HL-60 (cell line): Measurements from ENCODE around the gene NKAIN2.

Experiments
- DNase-seq, 2 experiments: peaks; one replicate each; pipeline ENCODE4 v3.0.0-alpha.2; 2010 to 2020; ENCODE audit warnings: low read depth in 1 of 2, low spot score in 1 of 2
- H3K27ac ChIP-seq: fragments of 250-450 bp; sonication (Bioruptor Pico); replicated peaks from 2 replicates; pipeline ENCODE4 v1.5.1; 2020; ENCODE audit warnings: mild to moderate bottlenecking, moderate library complexity
- H3K27me3 ChIP-seq: fragments of 250-450 bp; sonication (Bioruptor Pico); 2 replicates; pipeline ENCODE4 v1.5.1; 2021; ENCODE audit warnings: mild to moderate bottlenecking, moderate library complexity; ENCODE audit not compliant: insufficient read depth, poor library complexity, severe bottlenecking
- H3K4me3 ChIP-seq: replicated peaks from 2 replicates; pipeline ENCODE4 v1.5.1; 2011; ENCODE audit warnings: mild to moderate bottlenecking, control low read depth, low read length; ENCODE audit not compliant: insufficient read depth
- CTCF ChIP-seq: IDR thresholded peaks from one replicate; pipeline ENCODE4 v1.5.1; 2011; ENCODE audit warnings: low read length, control low read depth, inconsistent platforms; ENCODE audit not compliant: insufficient read depth
- GABPA ChIP-seq: IDR thresholded peaks from 2 replicates; pipeline ENCODE4 v1.6.1; 2012; ENCODE audit warnings: low read depth
- POLR2AphosphoS5 ChIP-seq: IDR thresholded peaks from 2 replicates; pipeline ENCODE4 v1.6.1; 2012; ENCODE audit warnings: low read depth
- SPI1 ChIP-seq: IDR thresholded peaks from 2 replicates; pipeline ENCODE4 v1.6.1; 2012; ENCODE audit warnings: low read depth, mild to moderate bottlenecking, borderline replicate concordance
- TF ChIP-seq, protein P1 (sequence below): IDR thresholded peaks from 2 replicates; pipeline ENCODE4 v1.6.1; 2012; ENCODE audit warnings: low read depth; ENCODE audit not compliant: insufficient replicate concordance

The NKAIN2 gene

DNA sequence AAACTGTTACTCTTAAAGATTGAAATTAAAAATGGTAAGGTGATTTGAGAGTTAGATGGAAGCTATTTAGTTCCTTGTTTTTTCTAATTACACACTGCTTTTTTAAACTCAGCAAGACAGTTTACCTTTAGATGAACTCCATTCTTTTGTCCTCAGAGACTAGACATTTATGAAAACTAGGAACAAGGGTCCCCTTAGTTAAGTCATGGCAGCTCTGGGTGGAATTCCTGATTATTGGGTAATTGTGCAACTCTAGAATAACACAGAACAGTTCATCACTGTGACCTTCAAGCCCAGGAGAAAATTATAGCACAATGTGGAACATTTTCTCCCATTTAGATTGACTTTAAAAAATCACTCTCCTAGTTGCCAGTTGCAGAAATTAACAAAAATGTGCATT, 251.7 kb downstream of the NKAIN2 start:
- TF ChIP-seq CTCF, result no peak
- TF ChIP-seq, protein P1, sequence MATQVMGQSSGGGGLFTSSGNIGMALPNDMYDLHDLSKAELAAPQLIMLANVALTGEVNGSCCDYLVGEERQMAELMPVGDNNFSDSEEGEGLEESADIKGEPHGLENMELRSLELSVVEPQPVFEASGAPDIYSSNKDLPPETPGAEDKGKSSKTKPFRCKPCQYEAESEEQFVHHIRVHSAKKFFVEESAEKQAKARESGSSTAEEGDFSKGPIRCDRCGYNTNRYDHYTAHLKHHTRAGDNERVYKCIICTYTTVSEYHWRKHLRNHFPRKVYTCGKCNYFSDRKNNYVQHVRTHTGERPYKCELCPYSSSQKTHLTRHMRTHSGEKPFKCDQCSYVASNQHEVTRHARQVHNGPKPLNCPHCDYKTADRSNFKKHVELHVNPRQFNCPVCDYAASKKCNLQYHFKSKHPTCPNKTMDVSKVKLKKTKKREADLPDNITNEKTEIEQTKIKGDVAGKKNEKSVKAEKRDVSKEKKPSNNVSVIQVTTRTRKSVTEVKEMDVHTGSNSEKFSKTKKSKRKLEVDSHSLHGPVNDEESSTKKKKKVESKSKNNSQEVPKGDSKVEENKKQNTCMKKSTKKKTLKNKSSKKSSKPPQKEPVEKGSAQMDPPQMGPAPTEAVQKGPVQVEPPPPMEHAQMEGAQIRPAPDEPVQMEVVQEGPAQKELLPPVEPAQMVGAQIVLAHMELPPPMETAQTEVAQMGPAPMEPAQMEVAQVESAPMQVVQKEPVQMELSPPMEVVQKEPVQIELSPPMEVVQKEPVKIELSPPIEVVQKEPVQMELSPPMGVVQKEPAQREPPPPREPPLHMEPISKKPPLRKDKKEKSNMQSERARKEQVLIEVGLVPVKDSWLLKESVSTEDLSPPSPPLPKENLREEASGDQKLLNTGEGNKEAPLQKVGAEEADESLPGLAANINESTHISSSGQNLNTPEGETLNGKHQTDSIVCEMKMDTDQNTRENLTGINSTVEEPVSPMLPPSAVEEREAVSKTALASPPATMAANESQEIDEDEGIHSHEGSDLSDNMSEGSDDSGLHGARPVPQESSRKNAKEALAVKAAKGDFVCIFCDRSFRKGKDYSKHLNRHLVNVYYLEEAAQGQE, result no peak
- no peak for TF ChIP-seq GABPA
- no peak for TF ChIP-seq POLR2AphosphoS5
- TF ChIP-seq SPI1, result no peak
- Histone ChIP-seq H3K4me3 (no peak overlapping the region), H3K27me3 (no peaks in the 10 kb centered on the region), H3K27ac (no peak overlapping the region)
- DNase-seq, result no peak

GRCh38 chr6:124055963-124056362, 252.3 kb downstream of the NKAIN2 start:
- H3K27me3 ChIP-seq, result no peaks in the 10 kb centered on the region
- no peak overlapping the region for H3K4me3 ChIP-seq
- DNase-seq, result no peak
- no peak overlapping the region for H3K27ac ChIP-seq
- no peak for TF ChIP-seq SPI1
- no peak for TF ChIP-seq GABPA
- no peak for TF ChIP-seq POLR2AphosphoS5
- TF ChIP-seq CTCF, result no peak

- no peak for DNase-seq
- Histone ChIP-seq H3K27me3 (no peaks in the 10 kb centered on the region), H3K27ac (no peak overlapping the region), H3K4me3 (no peak overlapping the region)
- TF ChIP-seq POLR2AphosphoS5, result no peak
- TF ChIP-seq GABPA, result no peak
- TF ChIP-seq CTCF, result no peak
- TF ChIP-seq, protein P1, result no peak
- TF ChIP-seq SPI1, result no peak
These were observed 253.0 kb downstream of the NKAIN2 start for GRCh38 chr6:124056407-124057334.
